ENCODE results near the gene BCLAF3. TPM values are rescaled to one million over a fixed set of nuclear protein-coding genes. Genes with fewer than 3 reads are reported as not detected.
A peak's percentile ranks its signal among the peaks of the same experiment; 100 is the strongest.

The BCLAF3 gene
- polyA plus RNA-seq, 1 donor, result 8.3 TPM

GRCh38 chrX:19966056-19966455, 24.8 kb downstream of the BCLAF3 start:
- DNase-seq, result no peak

GRCh38 chrX:19964017-19964710, 26.7 kb downstream of the BCLAF3 start:
- DNase-seq, result no peak

GRCh38 chrX:19960913-19961312, 29.9 kb downstream of the BCLAF3 start:
- no peak for DNase-seq

GRCh38 chrX:19958552-19959486, 32.0 kb downstream of the BCLAF3 start:
- no peak for DNase-seq

GRCh38 chrX:19956923-19957322, 33.9 kb downstream of the BCLAF3 start:
- no peak for DNase-seq

GRCh38 chrX:19956306-19956705, 34.6 kb downstream of the BCLAF3 start:
- DNase-seq, result peak; percentile 10

GRCh38 chrX:19955306-19955705, 35.6 kb downstream of the BCLAF3 start:
- no peak for DNase-seq

- no peak for DNase-seq
Observed at GRCh38 chrX:19954335-19955096, 36.3 kb downstream of the BCLAF3 start.

- no peak for DNase-seq
Observed at GRCh38 chrX:19953145-19953544, 37.7 kb downstream of the BCLAF3 start.

GRCh38 chrX:19949340-19949739, 41.5 kb downstream of the BCLAF3 start:
- DNase-seq, result no peak

GRCh38 chrX:19947612-19948011, 43.2 kb downstream of the BCLAF3 start:
- DNase-seq, result no peak

Other genes starting within 250 kb of the BCLAF3 start
- gene SH3KBP1, start 103.5 kb downstream of the BCLAF3 start, polyA plus RNA-seq (ENCODE audit: insufficient read length), result 22.5 TPM
- 0.45 TPM for gene MAP7D2, start 125.8 kb upstream of the BCLAF3 start, polyA plus RNA-seq (ENCODE audit: insufficient read length)
- 67.3 TPM for gene EIF1AX, start 150.8 kb upstream of the BCLAF3 start, polyA plus RNA-seq (ENCODE audit: insufficient read length)

All from hindlimb muscle (tissue), 1 donor.